ENCODE measurements around the gene MTG1.

- TF ChIP-seq CTCF (optimal IDR thresholded peaks at IDR 0.05 in 1 of 3, IDR thresholded peaks at IDR 0.05 in 1 of 3, conservative IDR thresholded peaks at IDR 0.05 in 1 of 3; ENCODE audit: extremely low read depth in 1 of 3, insufficient read depth in 2 of 3, low read length in 3 of 3) (no peak), EZH2 (IDR thresholded peaks at IDR 0.05; ENCODE audit: low read length) (no peak)
These were observed 64.2 kb downstream of the MTG1 start for GRCh38 chr10:133458021-133458709.

Data from keratinocyte (primary cell).